ENCODE measurements around the gene YBX3. TPM values are rescaled to one million over a fixed set of nuclear protein-coding genes. Genes with fewer than 3 reads are reported as not detected.

The YBX3 gene
- total RNA-seq, 1 experiment from 2014 or later: 567 TPM

- no peak overlapping the region for H3K27ac ChIP-seq
- CTCF ChIA-PET: no interaction called here
- TF ChIP-seq EZH2 (IDR thresholded peaks at IDR 0.05; ENCODE audit: low read depth) (no peak), CTCF (conservative IDR thresholded peaks at IDR 0.05) (no peak)
- no peak for DNase-seq
- no peak overlapping the region for H3K4me3 ChIP-seq
- POLR2A ChIA-PET (ENCODE audit: unreplicated experiment): no interaction called here
- intact Hi-C loops (cut with micrococcal nuclease; ENCODE audit: unreplicated experiment): no loop called here
- peaks cover 9% of the 10 kb centered on the region; the same call in 1 of the 2 replicates for H3F3A ChIP-seq (ENCODE audit: insufficient read depth, low read depth)
- no peak overlapping the region for H3K4me2 ChIP-seq
- no peak overlapping the region for H2AFZ ChIP-seq
- H3K9me3 ChIP-seq (ENCODE audit: insufficient read depth, low read depth): no peaks in the 10 kb centered on the region
- peaks cover 8% of the 10 kb centered on the region for H3K79me2 ChIP-seq (ENCODE audit: low read depth)
- no peaks in the 10 kb centered on the region for H4K20me1 ChIP-seq (ENCODE audit: insufficient read depth)
- H3K27me3 ChIP-seq (ENCODE audit: insufficient read depth, low read depth): no peaks in the 10 kb centered on the region
- no peaks in the 10 kb centered on the region for H3K9me2 ChIP-seq (ENCODE audit: insufficient read depth)
- H3K36me3 ChIP-seq (ENCODE audit: low read depth): no peaks in the 10 kb centered on the region
- BruUV-seq (replicated peaks): no TSS peak
- H3K4me1 ChIP-seq (replicated peaks; ENCODE audit: insufficient read depth): peaks cover 28% of the 10 kb centered on the region
Observed at GRCh38 chr12:10728091-10728490, 5.0 kb upstream of the YBX3 start.

GRCh38 chr12:10726945-10727344 is 3.8 kb upstream of the YBX3 start:
- POLR2A ChIA-PET (ENCODE audit: unreplicated experiment): interaction anchor here (0.5 to 0.7 kb wide), 5 partner anchors 8 to 403 kb away, joined by 3 to 5 read pairs (median 4); no protein-coding TSS in a partner anchor
- intact Hi-C loops (cut with micrococcal nuclease; ENCODE audit: unreplicated experiment): loop anchor here (1.0 kb wide), 1 partner anchor 13 kb away; no protein-coding TSS in a partner anchor
- no peaks in the 10 kb centered on the region for H3K36me3 ChIP-seq (ENCODE audit: low read depth)
- H3K4me3 ChIP-seq: no peak overlapping the region
- no TSS peak for BruUV-seq (replicated peaks)
- H3K9me3 ChIP-seq (ENCODE audit: insufficient read depth, low read depth): no peaks in the 10 kb centered on the region
- TF ChIP-seq EZH2 (IDR thresholded peaks at IDR 0.05; ENCODE audit: low read depth) (no peak), CTCF (conservative IDR thresholded peaks at IDR 0.05) (no peak)
- CTCF ChIA-PET: interaction anchor here (0.6 kb wide), 1 partner anchor 1971 kb away, joined by 5 read pairs; no protein-coding TSS in a partner anchor
- H2AFZ ChIP-seq: no peak overlapping the region
- H3K79me2 ChIP-seq (ENCODE audit: low read depth): peaks cover 15% of the 10 kb centered on the region
- peak; percentile 50 to 86 for DNase-seq
- peaks cover 28% of the 10 kb centered on the region for H3K4me1 ChIP-seq (replicated peaks; ENCODE audit: insufficient read depth)
- no peaks in the 10 kb centered on the region for H3K9me2 ChIP-seq (ENCODE audit: insufficient read depth)
- no peak overlapping the region for H3K27ac ChIP-seq
- H3F3A ChIP-seq (ENCODE audit: insufficient read depth, low read depth): peaks cover 13% of the 10 kb centered on the region; the same call in 1 of the 2 replicates
- H3K27me3 ChIP-seq (ENCODE audit: insufficient read depth, low read depth): no peaks in the 10 kb centered on the region
- no peaks in the 10 kb centered on the region for H4K20me1 ChIP-seq (ENCODE audit: insufficient read depth)
- H3K4me2 ChIP-seq: 0 out of 2 replicates have a peak overlapping the region, but pooled peaks have one; percentile 24

- no TSS peak for BruUV-seq (replicated peaks)
- H3K27ac ChIP-seq: no peak overlapping the region
- intact Hi-C loops (cut with micrococcal nuclease; ENCODE audit: unreplicated experiment): no loop called here
Observed at GRCh38 chr12:10725003-10725402, 1.9 kb upstream of the YBX3 start.

More at GRCh38 chr12:10725003-10725402, 1.9 kb upstream of the YBX3 start:
- DNase-seq: no peak
- peaks cover 41% of the 10 kb centered on the region for H3K4me1 ChIP-seq (replicated peaks; ENCODE audit: insufficient read depth)
- no peaks in the 10 kb centered on the region for H3K36me3 ChIP-seq (ENCODE audit: low read depth)
- TF ChIP-seq CTCF (conservative IDR thresholded peaks at IDR 0.05) (no peak), EZH2 (IDR thresholded peaks at IDR 0.05; ENCODE audit: low read depth) (no peak)
- H3K27me3 ChIP-seq (ENCODE audit: insufficient read depth, low read depth): no peaks in the 10 kb centered on the region
- no peak overlapping the region for H2AFZ ChIP-seq
- peaks cover 35% of the 10 kb centered on the region for H3K79me2 ChIP-seq (ENCODE audit: low read depth)
- no peaks in the 10 kb centered on the region for H3K9me3 ChIP-seq (ENCODE audit: insufficient read depth, low read depth)
- CTCF ChIA-PET: interaction anchor here (1.6 kb wide), 1 partner anchor 24 kb away, joined by 3 read pairs; no protein-coding TSS in a partner anchor
- H4K20me1 ChIP-seq (ENCODE audit: insufficient read depth): peaks cover 18% of the 10 kb centered on the region
- H3K4me3 ChIP-seq: no peak overlapping the region
- POLR2A ChIA-PET (ENCODE audit: unreplicated experiment): no interaction called here
- peaks cover 23% of the 10 kb centered on the region; the same call in 1 of the 2 replicates for H3F3A ChIP-seq (ENCODE audit: insufficient read depth, low read depth)
- no peaks in the 10 kb centered on the region for H3K9me2 ChIP-seq (ENCODE audit: insufficient read depth)
- H3K4me2 ChIP-seq: no peak overlapping the region
